Measurements from ENCODE around the gene AKR1C4. TPM values are rescaled to one million over a fixed set of nuclear protein-coding genes. Genes with fewer than 3 reads are reported as not detected.

Gene AKR1C4
- total RNA-seq (not detected), polyA plus RNA-seq (ENCODE audit: insufficient read length in 6 of 6) (not detected)
- long read RNA-seq, donor 1 = 0 reads
- long read RNA-seq, donor 2 = 0 reads
- long read RNA-seq, donor 3 = 0 reads
- long read RNA-seq, donor 4 = 0 reads
- long read RNA-seq, donor 5 = 0 reads
- long read RNA-seq, donor 6 = 0 reads
- long read RNA-seq, donor 7 = 0 reads
- long read RNA-seq, donor 8 = 0 reads
- long read RNA-seq, donor 9 = 0 reads
- long read RNA-seq, donor 10 = 0 reads
- long read RNA-seq, donor 11 = 0 reads
- long read RNA-seq, donor 12 = 0 reads

DNA sequence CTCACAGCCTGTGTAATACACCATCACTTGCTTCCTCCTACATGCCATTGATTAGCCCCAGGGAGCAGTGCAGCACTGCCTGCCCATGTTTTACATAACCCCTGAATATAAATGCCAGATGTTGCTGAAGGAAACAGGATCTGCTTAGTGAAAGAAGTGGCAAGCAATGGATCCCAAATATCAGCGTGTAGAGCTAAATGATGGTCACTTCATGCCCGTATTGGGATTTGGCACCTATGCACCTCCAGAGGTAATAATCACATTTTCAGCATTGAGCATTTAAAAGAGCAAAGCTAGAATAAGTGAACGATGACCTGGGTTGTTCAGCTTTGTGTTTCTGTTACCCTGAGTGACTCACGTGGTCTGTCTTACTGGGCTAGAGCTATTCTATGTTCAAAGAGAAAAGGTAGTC is at the start of gene AKR1C4:
Gene AKR1C4, plus strand, starts transcription at position 136 of the 412 bp plus-strand sequence. Its CDS starts 31 bp downstream, at position 167.
- H3K27ac ChIP-seq = no peak within 1 kb of the TSS
- H3K4me3 ChIP-seq = no peak within 1 kb of the TSS
- H3K9me3 ChIP-seq = peaks cover 0 to 4% of the 10 kb centered on the region in 2 donors
- H3K36me3 ChIP-seq = no peaks in the 10 kb centered on the region
- no peak for TF ChIP-seq CTCF (IDR thresholded peaks at IDR 0.05)
- no peaks in the 10 kb centered on the region for H3K4me1 ChIP-seq
- intact Hi-C loops (cut with DNase I) = no loop called here
- DNase-seq (no peak), ATAC-seq (no peak)
- no peaks in the 10 kb centered on the region for H3K27me3 ChIP-seq

GRCh38 chr10:5146920-5147254 is 49.8 kb upstream of the AKR1C4 start:
- DNase-seq = no peak

DNA sequence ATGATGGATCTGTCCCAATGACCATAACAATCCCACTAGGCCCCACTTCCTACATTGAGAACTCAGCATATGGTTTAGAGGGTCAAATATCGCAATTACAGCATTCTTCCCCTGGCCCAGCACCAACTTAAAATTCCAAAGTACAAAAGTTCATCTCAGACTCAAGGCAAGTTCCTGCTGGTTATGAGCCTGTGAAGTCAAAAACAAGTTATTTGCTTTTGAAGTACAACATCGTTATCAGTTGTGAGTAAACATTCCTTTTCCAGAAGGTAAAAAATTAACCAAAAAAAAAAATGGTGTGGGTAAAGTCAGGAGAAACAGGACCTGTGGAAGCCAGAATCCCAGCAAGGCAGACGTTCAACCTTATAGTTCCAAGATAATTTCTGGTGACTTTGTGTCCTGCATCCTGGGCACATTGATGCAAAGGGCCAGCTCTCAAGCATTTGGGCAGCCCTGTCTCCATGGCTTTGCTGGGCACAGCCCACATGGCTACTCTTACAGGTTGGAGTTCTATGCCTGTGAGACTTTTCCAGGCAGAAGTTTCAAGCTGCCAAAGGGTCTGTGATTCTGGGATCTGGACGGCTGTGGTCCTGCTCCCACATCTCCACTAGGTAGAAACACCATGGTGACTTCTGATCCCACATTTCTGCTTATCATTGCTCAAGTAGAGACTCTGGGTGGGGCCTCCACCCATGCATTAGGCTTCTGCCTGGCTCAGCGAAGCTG is 49.2 kb upstream of the AKR1C4 start:
- no peaks in the 10 kb centered on the region for H3K4me1 ChIP-seq
- H3K27ac ChIP-seq = no peak overlapping the region
- intact Hi-C loops (cut with DNase I) = no loop called here
- no peaks in the 10 kb centered on the region for H3K36me3 ChIP-seq
- ATAC-seq (no peak), DNase-seq (no peak)
- peaks cover 0 to 28% of the 10 kb centered on the region in 2 donors for H3K9me3 ChIP-seq
- H3K27me3 ChIP-seq = no peaks in the 10 kb centered on the region
- TF ChIP-seq CTCF (IDR thresholded peaks at IDR 0.05) = no peak
- H3K4me3 ChIP-seq = no peak overlapping the region

More at GRCh38 chr10:5146920-5147254, 49.8 kb upstream of the AKR1C4 start:
- H3K4me3 ChIP-seq = no peak overlapping the region
- H3K4me1 ChIP-seq = no peaks in the 10 kb centered on the region
- no peak overlapping the region for H3K27ac ChIP-seq
- TF ChIP-seq CTCF (IDR thresholded peaks at IDR 0.05) = no peak
- intact Hi-C loops (cut with DNase I) = no loop called here
- H3K27me3 ChIP-seq = no peaks in the 10 kb centered on the region
- peaks cover 0 to 28% of the 10 kb centered on the region in 2 donors for H3K9me3 ChIP-seq
- no peaks in the 10 kb centered on the region for H3K36me3 ChIP-seq
- no peak for ATAC-seq

DNA sequence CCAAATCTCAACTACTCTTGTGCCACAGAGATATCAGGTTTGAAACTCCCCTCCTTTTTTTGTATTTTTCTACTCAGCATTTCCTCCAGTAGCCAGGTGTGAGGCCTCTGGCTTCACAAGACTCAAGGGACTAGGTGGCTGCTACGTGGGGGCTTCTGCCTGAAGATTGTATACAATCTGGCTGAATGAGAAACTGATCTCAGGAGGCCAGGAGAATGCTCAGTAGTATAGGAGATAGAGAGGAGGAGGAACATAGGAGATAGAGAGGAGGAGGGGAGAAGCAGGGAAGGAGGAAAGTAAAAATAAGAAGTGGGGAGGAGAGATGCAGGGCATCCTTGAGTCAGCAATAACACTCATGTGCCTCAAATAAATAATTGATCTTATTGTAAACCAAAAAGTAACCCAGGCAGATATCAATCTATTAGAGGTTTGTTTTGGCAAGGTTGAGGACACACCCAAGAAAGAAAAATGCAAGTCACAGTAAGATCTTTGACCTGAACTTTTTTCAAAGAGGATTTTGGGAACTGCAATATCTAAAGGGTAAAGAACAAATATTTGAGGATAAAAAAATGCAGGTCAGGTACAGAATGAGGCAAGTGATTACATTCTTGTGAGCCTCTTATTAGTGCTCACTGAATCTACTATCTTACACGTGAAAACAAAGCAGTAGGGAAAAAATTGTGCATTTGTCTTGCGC is 48.5 kb upstream of the AKR1C4 start:
- Histone ChIP-seq H3K4me3 (no peak overlapping the region), H3K9me3 (peaks cover 0 to 28% of the 10 kb centered on the region in 2 donors), H3K4me1 (no peaks in the 10 kb centered on the region), H3K27ac (no peak overlapping the region), H3K27me3 (no peaks in the 10 kb centered on the region), H3K36me3 (no peaks in the 10 kb centered on the region)
- intact Hi-C loops (cut with DNase I) = no loop called here
- ATAC-seq (no peak), DNase-seq (no peak)
- no peak for TF ChIP-seq CTCF (IDR thresholded peaks at IDR 0.05)

DNA sequence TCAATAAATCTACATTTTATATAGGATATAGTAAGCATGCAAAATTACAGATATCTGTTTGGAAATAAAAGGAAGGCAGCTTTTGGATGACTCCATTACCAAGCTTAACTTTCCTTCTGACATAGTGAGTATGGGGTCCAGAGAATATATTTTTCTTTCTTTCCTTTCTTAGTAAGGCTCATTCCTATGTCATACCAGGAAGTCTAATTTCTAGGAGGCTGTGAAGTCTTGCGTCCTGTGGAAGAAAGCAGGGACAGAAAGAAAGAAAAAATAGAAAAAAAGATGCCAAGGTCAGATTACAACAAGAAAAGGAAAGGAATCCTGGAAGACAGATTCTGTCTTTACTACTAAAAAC is 48.0 kb upstream of the AKR1C4 start:
- intact Hi-C loops (cut with DNase I) = no loop called here
- DNase-seq (no peak), ATAC-seq (no peak)
- TF ChIP-seq CTCF (IDR thresholded peaks at IDR 0.05) = no peak
- H3K27ac ChIP-seq = no peak overlapping the region
- peaks cover 0 to 27% of the 10 kb centered on the region in 2 donors for H3K9me3 ChIP-seq
- H3K4me3 ChIP-seq = no peak overlapping the region
- no peaks in the 10 kb centered on the region for H3K27me3 ChIP-seq
- H3K4me1 ChIP-seq = no peaks in the 10 kb centered on the region
- no peaks in the 10 kb centered on the region for H3K36me3 ChIP-seq

Data from left lung (tissue), 14 donors.